HepG2 (cell line): ENCODE results near the gene ADAMTS20. TPM values are rescaled to one million over a fixed set of nuclear protein-coding genes. Genes with fewer than 3 reads are reported as not detected.

Source experiments
- ATAC-seq: fragments of 200-7000 bp; cut with Tn5 transposase; 3 replicates; pipeline ENCODE4 v1.9.1; 2020; ENCODE audit warnings: mild to moderate bottlenecking, moderate library complexity
- BruUV-seq: library from RNA; stranded (reverse); fragments of 400-500 nt; replicated peaks from 2 replicates; lab custom pipeline; 2021; lab: Mats Ljungman, UMichigan
- CTCF ChIA-PET: fragments of 300-600 bp; formaldehyde crosslinking; extraction: SDS; loops from one replicate; lab custom pipeline; 2021; ENCODE audit warnings: low total read pairs, inconsistent platforms, low intra/inter-chr PET ratio; lab: Yijun Ruan, JAX
- POLR2A ChIA-PET: fragments of 350-600 bp; sonication (Branson Sonifier 250); formaldehyde crosslinking; loops from one replicate; lab custom pipeline; 2020; ENCODE audit warnings: antibody characterized with exemption, inconsistent platforms; lab: Yijun Ruan, JAX
- DNase-seq: peaks from one replicate; pipeline ENCODE4 v3.0.0-alpha.2; 2015; ENCODE audit warnings: low spot score
- FAIRE-seq: peaks from 3 replicates; lab custom pipeline; 2011; peaks lifted over from hg19 to GRCh38; lab: Jason Lieb, UNC
- H2AFZ ChIP-seq: one replicate; pipeline ENCODE4 v1.6.1; 2011; ENCODE audit warnings: low read length, inconsistent platforms
- H3K27ac ChIP-seq: fragments of 300-600 bp; 3 replicates; pipeline ENCODE4 v1.8.0; 2011; ENCODE audit warnings: mixed run types, mild to moderate bottlenecking, mixed read lengths, low read length, inconsistent platforms; ENCODE audit not compliant: insufficient read depth; ENCODE audit errors: extremely low read length
- H3K27me3 ChIP-seq, 2 experiments: fragments of 200-600 bp in 1 of 2; 2 replicates in 1 of 2; 3 replicates in 1 of 2; pipeline versions ENCODE4 v1.6.0 to v1.8.0; 2011; ENCODE audit warnings: low read length in 2 of 2, mild to moderate bottlenecking in 2 of 2, moderate library complexity in 2 of 2, inconsistent platforms in 1 of 2; ENCODE audit not compliant: insufficient read depth in 2 of 2, control insufficient read depth in 1 of 2
- H3K36me3 ChIP-seq, 2 experiments: fragments of 200-600 bp in 1 of 2; replicated peaks in 1 of 2; 2 replicates in 1 of 2; 3 replicates in 1 of 2; pipeline versions ENCODE4 v1.5.1 to v1.8.0; 2011; ENCODE audit warnings: low read length in 2 of 2, inconsistent platforms in 1 of 2; ENCODE audit not compliant: insufficient read depth in 2 of 2, control insufficient read depth in 1 of 2
- H3K4me1 ChIP-seq: 2 replicates; pipeline ENCODE4 v1.5.1; 2012; ENCODE audit warnings: low read length, inconsistent platforms; ENCODE audit not compliant: insufficient read depth
- H3K4me2 ChIP-seq: 2 replicates; pipeline ENCODE4 v1.6.0; 2011; ENCODE audit warnings: low read depth, low read length, inconsistent platforms
- H3K4me3 ChIP-seq, 3 experiments: fragments of 200-600 bp in 1 of 3; sonication (generic), shearing (Covaris generic) in 1 of 3; replicated peaks in 1 of 3; 2 replicates each; pipeline ENCODE4 v1.5.1; 2011 to 2016; ENCODE audit warnings: low read length in 3 of 3, inconsistent platforms in 2 of 3, low read depth in 2 of 3, mild to moderate bottlenecking in 2 of 3, control low read depth in 1 of 3, mixed read lengths in 1 of 3; ENCODE audit not compliant: insufficient read depth in 1 of 3
- H3K79me2 ChIP-seq: one replicate; pipeline ENCODE4 v1.6.1; 2011; ENCODE audit warnings: low read length, inconsistent platforms; ENCODE audit not compliant: insufficient read depth
- H3K9ac ChIP-seq: 2 replicates; pipeline ENCODE4 v1.6.0; 2011; ENCODE audit warnings: mild to moderate bottlenecking, low read depth, low read length, inconsistent platforms; ENCODE audit not compliant: insufficient read depth
- H3K9me3 ChIP-seq: 2 replicates; pipeline ENCODE4 v1.5.1; 2012; ENCODE audit warnings: mild to moderate bottlenecking, low read length
- H4K20me1 ChIP-seq: 2 replicates; pipeline ENCODE4 v1.6.0; 2011; ENCODE audit warnings: inconsistent platforms, mild to moderate bottlenecking, low read length, moderate library complexity; ENCODE audit not compliant: insufficient read depth
- CHCHD3 ChIP-seq: sonication (generic); formaldehyde crosslinking; IDR thresholded peaks from 2 replicates; pipeline ENCODE4 v1.8.0; 2022; ENCODE audit warnings: mild to moderate bottlenecking, missing genetic modification reagents, moderate library complexity
- FOXO1 ChIP-seq: sonication (generic); formaldehyde crosslinking; IDR thresholded peaks from 2 replicates; pipeline ENCODE4 v1.4.0; 2020; ENCODE audit warnings: missing genetic modification reagents
- KDM5B ChIP-seq: sonication (generic); formaldehyde crosslinking; IDR thresholded peaks from 2 replicates; pipeline ENCODE4 v1.4.0; 2020; ENCODE audit warnings: missing genetic modification reagents, mild to moderate bottlenecking, borderline replicate concordance
- POGK ChIP-seq: sonication (generic); formaldehyde crosslinking; conservative IDR thresholded peaks from 2 replicates; pipeline ENCODE4 v1.8.0; 2022; ENCODE audit warnings: mild to moderate bottlenecking, moderate library complexity, missing genetic modification reagents
- POGZ ChIP-seq: sonication (generic); formaldehyde crosslinking; IDR thresholded peaks from 2 replicates; pipeline ENCODE4 v1.4.0; 2020; ENCODE audit warnings: mild to moderate bottlenecking, missing genetic modification reagents
- POLR2AphosphoS2 ChIP-seq: IDR thresholded peaks from 2 replicates; pipeline ENCODE4 v1.6.1; 2011; ENCODE audit warnings: low read depth, low read length, improper control_type of control experiment
- POLR2G ChIP-seq: fragments of 200-400 bp; formaldehyde crosslinking; IDR thresholded peaks from 2 replicates; pipeline ENCODE4 v1.6.1; 2018; ENCODE audit warnings: mild to moderate bottlenecking, low read depth, low read length, moderate library complexity
- RAD51 ChIP-seq: fragments of 450-650 bp; IDR thresholded peaks from 2 replicates; pipeline ENCODE4 v1.6.1; 2016; ENCODE audit warnings: borderline replicate concordance
- SSRP1 ChIP-seq: IDR thresholded peaks from 2 replicates; pipeline ENCODE4 v1.6.1; 2016; ENCODE audit warnings: control low read depth
- TBX3 ChIP-seq: fragments of 450-650 bp; IDR thresholded peaks from 2 replicates; pipeline ENCODE4 v1.6.1; 2017; ENCODE audit warnings: antibody characterized with exemption, mild to moderate bottlenecking, inconsistent platforms, borderline replicate concordance
- TIGD3 ChIP-seq: sonication (generic); formaldehyde crosslinking; IDR thresholded peaks from 2 replicates; pipeline ENCODE4 v1.5.1; 2020; ENCODE audit warnings: mild to moderate bottlenecking, missing genetic modification reagents, borderline replicate concordance
- ZC3H4 ChIP-seq: sonication (generic); formaldehyde crosslinking; IDR thresholded peaks from 2 replicates; pipeline ENCODE4 v1.4.0; 2020; ENCODE audit warnings: missing genetic modification reagents, borderline replicate concordance
- ZNF121 ChIP-seq: sonication (generic); formaldehyde crosslinking; IDR thresholded peaks from 2 replicates; pipeline ENCODE4 v1.5.0; 2020; ENCODE audit warnings: mild to moderate bottlenecking, missing genetic modification reagents
- ZNF234 ChIP-seq: sonication (generic); formaldehyde crosslinking; conservative IDR thresholded peaks from 2 replicates; pipeline ENCODE4 v1.5.1; 2020; ENCODE audit warnings: mild to moderate bottlenecking, missing genetic modification reagents
- ZNF235 ChIP-seq: sonication (generic); formaldehyde crosslinking; IDR thresholded peaks from 2 replicates; pipeline ENCODE4 v1.8.1; 2023; ENCODE audit warnings: mild to moderate bottlenecking, missing genetic modification reagents, borderline replicate concordance
- ZNF761 ChIP-seq: sonication (generic); formaldehyde crosslinking; conservative IDR thresholded peaks from 2 replicates; pipeline ENCODE4 v1.4.0; 2020; ENCODE audit warnings: mild to moderate bottlenecking, missing genetic modification reagents
- ZNF768 ChIP-seq: sonication (generic); formaldehyde crosslinking; IDR thresholded peaks from 2 replicates; pipeline ENCODE4 v1.4.0; 2020; ENCODE audit warnings: missing genetic modification reagents
- ZNF879 ChIP-seq: sonication (generic); formaldehyde crosslinking; IDR thresholded peaks from 2 replicates; pipeline ENCODE4 v1.8.1; 2023; ENCODE audit warnings: missing genetic modification reagents
- ZSCAN20 ChIP-seq: sonication (generic); formaldehyde crosslinking; IDR thresholded peaks from 2 replicates; pipeline ENCODE4 v1.4.0; 2020; ENCODE audit warnings: missing genetic modification reagents, mild to moderate bottlenecking, borderline replicate concordance
- WGBS: methylation state at CpG from one replicate; pipeline ENCODE4 v1.1.6; 2017; ENCODE audit warnings: low lambda C conversion rate; 5-methylcytosine and 5-hydroxymethylcytosine counted together
- in situ Hi-C: cut with HindIII; loops from 2 replicates; pipeline ENCODE4 v1.10.0; 2017; ENCODE audit warnings: low pct_unique_long_range_greater_than_20kb; ENCODE audit not compliant: extremely low pct_ligation_motif_present
- intact Hi-C: fragments of 100-400 bp; cut with micrococcal nuclease; formaldehyde crosslinking; loops from one replicate; pipeline ENCODE4 v1.10.0; 2022; ENCODE audit not compliant: unreplicated experiment
- polyA plus RNA-seq, 8 experiments: library from polyadenylated mRNA; depleted of rRNA in 3 of 8; stranded (reverse) in 7 of 8; unstranded in 1 of 8; fragments of >200 nt; fragmentation: Illumina TruSeq in 4 of 8; extraction: Trizol in 4 of 8; gene quantifications; 2 replicates each; pipeline versions ENCODE4 v1.2.1 to v1.2.3, GENCODE V29; 2011 to 2016; ENCODE audit warnings: low read depth in 4 of 8, missing spikeins in 1 of 8, mixed read lengths in 1 of 8; ENCODE audit not compliant: insufficient read depth in 1 of 8
- total RNA-seq, 5 experiments: library from RNA; depleted of rRNA; stranded (reverse); fragments of >200 nt; fragmentation: Illumina TruSeq; extraction: Trizol; gene quantifications; 2 replicates each; pipeline ENCODE4 v1.2.3, GENCODE V29; 2016; ENCODE audit warnings: low read depth in 1 of 5
- TF ChIP-seq, protein P1 (sequence below): sonication (generic); formaldehyde crosslinking; IDR thresholded peaks from 2 replicates; pipeline ENCODE4 v1.4.0; 2020; ENCODE audit warnings: missing genetic modification reagents, borderline replicate concordance
- TF ChIP-seq, protein P2 (sequence below): sonication (generic); formaldehyde crosslinking; IDR thresholded peaks from 2 replicates; pipeline ENCODE4 v1.4.0; 2020; ENCODE audit warnings: low read depth, mild to moderate bottlenecking, missing genetic modification reagents

The ADAMTS20 gene
- total and polyA plus RNA-seq, 2 of the 13 experiments (the other 11 are each of a cell fraction or from before 2014, with no cell fraction given) = not detected

DNA sequence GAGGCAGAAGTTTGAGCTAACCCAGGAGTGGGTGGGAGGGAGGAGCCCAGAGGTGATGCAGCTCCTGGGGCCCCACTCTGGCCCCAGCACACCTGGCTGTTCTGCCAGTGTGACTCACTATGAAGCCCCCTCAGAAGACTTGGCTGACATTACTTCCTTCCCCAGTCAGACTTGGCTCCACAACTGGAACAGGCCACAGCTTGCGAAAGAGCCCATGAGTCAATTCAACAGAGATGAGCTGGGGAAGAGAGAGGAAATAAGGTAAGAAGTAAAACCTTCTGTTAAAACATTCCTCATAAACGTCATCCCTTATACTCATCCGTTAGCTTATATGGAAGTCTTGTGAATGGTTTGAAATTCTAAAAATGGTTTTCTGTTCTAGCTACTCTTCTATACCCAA lies 245.9 kb downstream of the ADAMTS20 start (continued):
- TF ChIP-seq ZNF761 (CRISPR knock-in tag) (no peak), POGZ (no peak), KDM5B (no peak), POLR2G (no peak), FOXO1 (CRISPR knock-in tag) (no peak), ZC3H4 (CRISPR knock-in tag) (no peak), SSRP1 (CRISPR knock-in tag) (no peak), ZNF121 (no peak), RAD51 (no peak)

- Histone ChIP-seq H3K4me3 (no peak overlapping the region), H3K27ac (no peak overlapping the region), H3K36me3 (no peaks in the 10 kb centered on the region), H3K4me1 (no peaks in the 10 kb centered on the region), H3K9ac (no peak overlapping the region), H2AFZ (no peak overlapping the region), H4K20me1 (no peaks in the 10 kb centered on the region), H3K79me2 (no peaks in the 10 kb centered on the region), H3K4me2 (no peak overlapping the region), H3K9me3 (no peaks in the 10 kb centered on the region), H3K27me3 (no peaks in the 10 kb centered on the region)
- DNase-seq (no peak), FAIRE-seq (no peak), ATAC-seq (no peak)
- ChIA-PET POLR2A (no interaction called here), CTCF (no interaction called here)
- 0% methylated on average over 2 of the region's 2 CpGs for WGBS
- in situ Hi-C loops = no loop called here
- intact Hi-C loops = no loop called here
- BruUV-seq = no TSS peak
- TF ChIP-seq POGK = no peak
- no peak for TF ChIP-seq ZSCAN20 (CRISPR knock-in tag)
- TF ChIP-seq TIGD3 = no peak
- TF ChIP-seq ZNF768 (CRISPR knock-in tag) = no peak
- TF ChIP-seq ZNF879 (CRISPR knock-in tag) = no peak
- TF ChIP-seq, protein P1, sequence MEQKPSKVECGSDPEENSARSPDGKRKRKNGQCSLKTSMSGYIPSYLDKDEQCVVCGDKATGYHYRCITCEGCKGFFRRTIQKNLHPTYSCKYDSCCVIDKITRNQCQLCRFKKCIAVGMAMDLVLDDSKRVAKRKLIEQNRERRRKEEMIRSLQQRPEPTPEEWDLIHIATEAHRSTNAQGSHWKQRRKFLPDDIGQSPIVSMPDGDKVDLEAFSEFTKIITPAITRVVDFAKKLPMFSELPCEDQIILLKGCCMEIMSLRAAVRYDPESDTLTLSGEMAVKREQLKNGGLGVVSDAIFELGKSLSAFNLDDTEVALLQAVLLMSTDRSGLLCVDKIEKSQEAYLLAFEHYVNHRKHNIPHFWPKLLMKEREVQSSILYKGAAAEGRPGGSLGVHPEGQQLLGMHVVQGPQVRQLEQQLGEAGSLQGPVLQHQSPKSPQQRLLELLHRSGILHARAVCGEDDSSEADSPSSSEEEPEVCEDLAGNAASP (CRISPR knock-in tag) = no peak
- TF ChIP-seq TBX3 = no peak
- TF ChIP-seq ZNF234 (CRISPR knock-in tag) = no peak
- no peak for TF ChIP-seq ZNF235 (CRISPR knock-in tag)
- TF ChIP-seq, protein P2, sequence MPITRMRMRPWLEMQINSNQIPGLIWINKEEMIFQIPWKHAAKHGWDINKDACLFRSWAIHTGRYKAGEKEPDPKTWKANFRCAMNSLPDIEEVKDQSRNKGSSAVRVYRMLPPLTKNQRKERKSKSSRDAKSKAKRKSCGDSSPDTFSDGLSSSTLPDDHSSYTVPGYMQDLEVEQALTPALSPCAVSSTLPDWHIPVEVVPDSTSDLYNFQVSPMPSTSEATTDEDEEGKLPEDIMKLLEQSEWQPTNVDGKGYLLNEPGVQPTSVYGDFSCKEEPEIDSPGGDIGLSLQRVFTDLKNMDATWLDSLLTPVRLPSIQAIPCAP = no peak
- TF ChIP-seq CHCHD3 (CRISPR knock-in tag) = no peak
- no peak for TF ChIP-seq POLR2AphosphoS2
These were observed 246.9 kb downstream of the ADAMTS20 start for GRCh38 chr12:43305065-43305464.
